Measurements from ENCODE around the gene TOX4. TPM values are rescaled to one million over a fixed set of nuclear protein-coding genes. Genes with fewer than 3 reads are reported as not detected.

The TOX4 gene
- total RNA-seq, 2 donors from 2014 or later = 34.5 to 54.7 TPM

GRCh38 chr14:21528381-21529348 lies 51.7 kb downstream of the TOX4 start:
- DNase-seq (ENCODE audit: low spot score) = no peak
- Histone ChIP-seq H3K4me1 (ENCODE audit: control insufficient read depth in 1 of 2, low read depth in 2 of 2) (peaks cover 8% of the 10 kb centered on the region in 2 donors), H3K27me3 (replicated peaks; ENCODE audit: insufficient read depth) (no peaks in the 10 kb centered on the region), H3K9me3 (no peaks in the 10 kb centered on the region), H3K27ac (no peak overlapping the region), H3K4me3 (no peak overlapping the region), H3K36me3 (no peaks in the 10 kb centered on the region)
- ATAC-seq (ENCODE audit: insufficient number of reproducible peaks, low FRiP score, low read depth) = no peak
- TF ChIP-seq CTCF (IDR thresholded peaks at IDR 0.05) = no peak

GRCh38 chr14:21529515-21529914 lies 52.5 kb downstream of the TOX4 start:
- Histone ChIP-seq H3K27me3 (replicated peaks; ENCODE audit: insufficient read depth) (no peaks in the 10 kb centered on the region), H3K4me1 (ENCODE audit: control insufficient read depth in 1 of 2, low read depth in 2 of 2) (peaks cover 8% of the 10 kb centered on the region in 2 donors), H3K4me3 (no peak overlapping the region), H3K9me3 (no peaks in the 10 kb centered on the region), H3K27ac (no peak overlapping the region), H3K36me3 (no peaks in the 10 kb centered on the region)
- DNase-seq (ENCODE audit: low spot score) (no peak), ATAC-seq (ENCODE audit: insufficient number of reproducible peaks, low FRiP score, low read depth) (no peak)
- no peak for TF ChIP-seq CTCF (IDR thresholded peaks at IDR 0.05)

- H3K9me3 ChIP-seq = no peaks in the 10 kb centered on the region
- H3K27me3 ChIP-seq (replicated peaks; ENCODE audit: insufficient read depth) = no peaks in the 10 kb centered on the region
- DNase-seq (ENCODE audit: low spot score) = no peak
- TF ChIP-seq CTCF (IDR thresholded peaks at IDR 0.05) = no peak
- peaks cover 0 to 5% of the 10 kb centered on the region in 2 donors for H3K4me1 ChIP-seq (ENCODE audit: control insufficient read depth in 1 of 2, low read depth in 2 of 2)
- H3K27ac ChIP-seq = no peak overlapping the region
- no peak overlapping the region for H3K4me3 ChIP-seq
- ATAC-seq (ENCODE audit: insufficient number of reproducible peaks, low FRiP score, low read depth) = no peak
- no peaks in the 10 kb centered on the region for H3K36me3 ChIP-seq
Observed at GRCh38 chr14:21533294-21533693, 56.3 kb downstream of the TOX4 start.

- TF ChIP-seq CTCF (IDR thresholded peaks at IDR 0.05) = no peak
- Histone ChIP-seq H3K27me3 (replicated peaks; ENCODE audit: insufficient read depth) (no peaks in the 10 kb centered on the region), H3K4me3 (no peak overlapping the region)
Observed at GRCh38 chr14:21534576-21534975, 57.6 kb downstream of the TOX4 start.

GRCh38 chr14:21535545-21536417 lies 58.8 kb downstream of the TOX4 start:
- no peak for TF ChIP-seq CTCF (IDR thresholded peaks at IDR 0.05)
- Histone ChIP-seq H3K27ac (no peak overlapping the region), H3K36me3 (no peaks in the 10 kb centered on the region), H3K4me1 (ENCODE audit: control insufficient read depth in 1 of 2, low read depth in 2 of 2) (peaks cover 0 to 5% of the 10 kb centered on the region in 2 donors), H3K9me3 (no peaks in the 10 kb centered on the region), H3K4me3 (no peak overlapping the region), H3K27me3 (replicated peaks; ENCODE audit: insufficient read depth) (no peaks in the 10 kb centered on the region)
- no peak for ATAC-seq (ENCODE audit: insufficient number of reproducible peaks, low FRiP score, low read depth)
- no peak for DNase-seq (ENCODE audit: low spot score)

More at GRCh38 chr14:21534576-21534975, 57.6 kb downstream of the TOX4 start:
- H3K4me1 ChIP-seq (ENCODE audit: control insufficient read depth in 1 of 2, low read depth in 2 of 2) = peaks cover 0 to 5% of the 10 kb centered on the region in 2 donors
- DNase-seq (ENCODE audit: low spot score) (no peak), ATAC-seq (ENCODE audit: insufficient number of reproducible peaks, low FRiP score, low read depth) (no peak)
- no peaks in the 10 kb centered on the region for H3K36me3 ChIP-seq
- H3K27ac ChIP-seq = no peak overlapping the region
- no peaks in the 10 kb centered on the region for H3K9me3 ChIP-seq
